Neural progenitor cell (in vitro differentiated cells): ENCODE data around the gene ANKRD7.
A peak's percentile ranks its signal among the peaks of the same experiment; 100 is the strongest.

Source experiments
- EZH2 ChIP-seq: fragments of 200-600 bp; sonication (generic); IDR thresholded peaks from 2 replicates; pipeline ENCODE4 v1.6.1; 2017; ENCODE audit warnings: antibody characterized with exemption, mild to moderate bottlenecking, moderate library complexity
- TF ChIP-seq, protein P1 (sequence below): fragments of 200-600 bp; sonication (generic); IDR thresholded peaks from 2 replicates; pipeline ENCODE4 v1.5.1; 2017; ENCODE audit warnings: antibody characterized with exemption, mild to moderate bottlenecking

DNA sequence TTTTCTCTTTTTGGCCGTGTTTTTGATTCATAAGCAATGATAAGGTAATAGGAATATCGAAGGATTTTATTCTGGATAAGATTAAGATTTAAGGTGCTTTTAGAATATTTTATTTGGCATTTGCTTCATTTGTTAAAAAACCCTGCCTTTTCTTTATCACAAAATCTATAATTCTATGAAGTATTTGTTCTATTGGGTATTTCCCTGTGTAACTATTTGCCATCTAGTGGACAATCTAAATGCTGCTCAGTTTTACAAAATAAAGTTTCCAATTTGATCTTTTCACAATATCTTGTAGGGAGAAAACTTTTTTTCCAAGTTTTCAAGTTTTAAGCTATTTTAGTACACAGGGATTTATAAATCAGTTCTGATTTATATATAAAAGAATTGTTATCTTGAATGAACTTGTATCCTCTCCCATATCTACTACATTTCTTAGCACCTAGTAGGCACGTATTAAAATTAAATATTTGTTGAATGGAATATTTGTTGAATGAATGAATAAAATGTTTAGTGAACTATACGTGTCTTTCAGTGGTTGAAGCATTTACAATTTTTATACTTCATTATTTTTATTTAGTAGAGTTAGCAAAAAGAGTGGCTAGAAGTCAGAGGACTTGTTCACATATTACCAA, 26.5 kb downstream of the ANKRD7 start:
- TF ChIP-seq, protein P1, sequence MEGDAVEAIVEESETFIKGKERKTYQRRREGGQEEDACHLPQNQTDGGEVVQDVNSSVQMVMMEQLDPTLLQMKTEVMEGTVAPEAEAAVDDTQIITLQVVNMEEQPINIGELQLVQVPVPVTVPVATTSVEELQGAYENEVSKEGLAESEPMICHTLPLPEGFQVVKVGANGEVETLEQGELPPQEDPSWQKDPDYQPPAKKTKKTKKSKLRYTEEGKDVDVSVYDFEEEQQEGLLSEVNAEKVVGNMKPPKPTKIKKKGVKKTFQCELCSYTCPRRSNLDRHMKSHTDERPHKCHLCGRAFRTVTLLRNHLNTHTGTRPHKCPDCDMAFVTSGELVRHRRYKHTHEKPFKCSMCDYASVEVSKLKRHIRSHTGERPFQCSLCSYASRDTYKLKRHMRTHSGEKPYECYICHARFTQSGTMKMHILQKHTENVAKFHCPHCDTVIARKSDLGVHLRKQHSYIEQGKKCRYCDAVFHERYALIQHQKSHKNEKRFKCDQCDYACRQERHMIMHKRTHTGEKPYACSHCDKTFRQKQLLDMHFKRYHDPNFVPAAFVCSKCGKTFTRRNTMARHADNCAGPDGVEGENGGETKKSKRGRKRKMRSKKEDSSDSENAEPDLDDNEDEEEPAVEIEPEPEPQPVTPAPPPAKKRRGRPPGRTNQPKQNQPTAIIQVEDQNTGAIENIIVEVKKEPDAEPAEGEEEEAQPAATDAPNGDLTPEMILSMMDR: peak; percentile 43
- TF ChIP-seq EZH2: no peak
